Measurements from ENCODE around the gene STAT3.

The STAT3 gene

DNA sequence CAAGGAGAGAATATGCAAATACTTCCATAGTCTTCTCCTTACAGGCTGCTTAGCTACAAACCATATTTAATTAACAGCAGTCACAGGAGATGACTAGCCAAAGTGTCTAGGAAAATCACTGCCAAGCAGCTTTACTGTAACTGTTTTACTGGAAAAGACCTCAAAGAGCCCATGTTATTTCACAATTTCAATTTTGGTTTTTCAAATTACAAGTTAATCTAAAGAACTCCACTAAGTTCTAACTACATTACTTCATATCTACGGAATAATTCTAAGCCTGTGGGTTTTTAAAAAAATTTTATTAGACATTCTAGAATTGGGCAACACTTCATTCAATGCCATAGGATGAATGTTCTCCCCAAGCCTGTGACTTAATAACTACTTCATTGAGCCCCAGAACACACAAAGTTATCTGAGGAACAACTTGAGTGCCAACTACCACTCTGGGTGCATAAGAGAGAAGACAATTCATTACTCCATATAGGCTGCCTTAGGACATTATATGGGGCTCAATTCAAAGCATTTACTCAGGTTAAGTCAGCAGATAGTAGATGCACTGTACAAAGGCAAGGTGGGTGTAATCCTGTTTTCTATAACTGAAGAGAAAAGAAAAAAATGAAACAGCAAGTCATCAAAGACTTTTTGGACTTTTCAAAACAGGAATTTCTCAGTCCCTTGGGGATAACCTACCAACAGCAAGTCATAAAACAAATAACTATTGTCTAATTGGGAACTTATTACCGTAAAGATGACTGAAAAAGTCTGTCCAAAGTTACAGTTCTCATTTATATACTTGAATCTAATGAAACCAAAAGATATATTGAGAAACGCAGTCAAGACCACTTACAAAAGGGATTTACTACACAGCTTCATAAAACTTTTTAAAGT lies 33.0 kb downstream of the STAT3 start:
- Histone ChIP-seq H3K36me3 (ENCODE audit: insufficient read depth, low read length) (no peaks in the 10 kb centered on the region), H3K27ac (peak overlapping the region; percentile 84), H3K9ac (ENCODE audit: insufficient read length) (no peak overlapping the region), H3K9me3 (ENCODE audit: low read depth, low read length) (no peaks in the 10 kb centered on the region), H3K4me3 (peak overlapping the region; percentile 19)
- DNase-seq (ENCODE audit: low read depth, low spot score), result peak; percentile 76
- no peak for TF ChIP-seq FOXP2 (optimal IDR thresholded peaks at IDR 0.05; ENCODE audit: control extremely low read depth, extremely low read length, insufficient read depth)
- TF ChIP-seq POLR2AphosphoS5 (IDR thresholded peaks at IDR 0.05; ENCODE audit: borderline replicate concordance, low read depth, low read length), result no peak
- no peak for TF ChIP-seq EZH2 (IDR thresholded peaks at IDR 0.05)

DNA sequence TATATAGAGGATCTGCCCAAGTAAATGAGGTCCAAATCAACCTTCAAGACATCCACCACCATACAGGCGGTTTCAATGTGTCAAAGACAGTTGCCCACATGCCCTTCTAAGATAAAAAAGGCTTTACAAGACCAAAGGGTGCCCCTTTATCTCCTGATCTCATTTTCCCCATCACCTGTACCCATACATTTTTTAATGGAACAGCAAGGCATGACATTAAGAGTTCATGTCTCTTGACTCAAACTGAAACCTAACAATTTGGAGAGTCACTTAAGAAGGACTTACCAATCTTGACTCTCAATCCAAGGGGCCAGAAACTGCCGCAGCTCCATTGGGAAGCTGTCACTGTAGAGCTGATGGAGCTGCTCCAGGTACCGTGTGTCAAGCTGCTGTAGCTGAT lies 40.1 kb downstream of the STAT3 start:
- TF ChIP-seq FOXP2 (optimal IDR thresholded peaks at IDR 0.05; ENCODE audit: control extremely low read depth, extremely low read length, insufficient read depth), result no peak
- TF ChIP-seq EZH2 (IDR thresholded peaks at IDR 0.05), result no peak
- no peak for TF ChIP-seq POLR2AphosphoS5 (IDR thresholded peaks at IDR 0.05; ENCODE audit: borderline replicate concordance, low read depth, low read length)
- Histone ChIP-seq H3K36me3 (ENCODE audit: insufficient read depth, low read length) (peaks cover 22% of the 10 kb centered on the region), H3K9me3 (ENCODE audit: low read depth, low read length) (no peaks in the 10 kb centered on the region), H3K27ac (no peak overlapping the region), H3K4me3 (no peak overlapping the region), H3K9ac (ENCODE audit: insufficient read length) (no peak overlapping the region)
- DNase-seq (ENCODE audit: low read depth, low spot score), result no peak

DNA sequence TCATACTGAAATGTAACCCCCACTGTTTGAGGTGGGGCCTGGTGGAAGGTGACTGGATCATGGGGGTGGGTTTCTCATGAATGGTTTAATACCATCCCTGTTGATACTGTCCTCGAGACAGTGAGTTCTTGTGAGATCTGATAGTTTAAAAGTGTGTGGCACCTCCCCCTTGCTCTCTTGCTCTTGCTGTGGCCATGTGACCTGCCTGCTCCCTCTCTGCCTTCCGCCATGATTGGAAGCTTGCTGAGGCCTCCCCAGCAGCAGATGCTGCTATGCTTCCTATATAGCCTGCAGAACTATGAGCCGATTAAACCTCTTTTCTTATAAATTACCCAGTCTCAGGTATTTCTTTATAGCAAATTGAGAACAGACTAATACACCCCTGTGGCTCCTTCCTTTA lies 40.6 kb downstream of the STAT3 start:
- no peak for TF ChIP-seq POLR2AphosphoS5 (IDR thresholded peaks at IDR 0.05; ENCODE audit: borderline replicate concordance, low read depth, low read length)
- no peak for TF ChIP-seq FOXP2 (optimal IDR thresholded peaks at IDR 0.05; ENCODE audit: control extremely low read depth, extremely low read length, insufficient read depth)
- TF ChIP-seq EZH2 (IDR thresholded peaks at IDR 0.05), result no peak
- Histone ChIP-seq H3K27ac (no peak overlapping the region), H3K36me3 (ENCODE audit: insufficient read depth, low read length) (peaks cover 22% of the 10 kb centered on the region), H3K4me3 (no peak overlapping the region), H3K9me3 (ENCODE audit: low read depth, low read length) (no peaks in the 10 kb centered on the region), H3K9ac (ENCODE audit: insufficient read length) (no peak overlapping the region)
- DNase-seq (ENCODE audit: low read depth, low spot score), result no peak

DNA sequence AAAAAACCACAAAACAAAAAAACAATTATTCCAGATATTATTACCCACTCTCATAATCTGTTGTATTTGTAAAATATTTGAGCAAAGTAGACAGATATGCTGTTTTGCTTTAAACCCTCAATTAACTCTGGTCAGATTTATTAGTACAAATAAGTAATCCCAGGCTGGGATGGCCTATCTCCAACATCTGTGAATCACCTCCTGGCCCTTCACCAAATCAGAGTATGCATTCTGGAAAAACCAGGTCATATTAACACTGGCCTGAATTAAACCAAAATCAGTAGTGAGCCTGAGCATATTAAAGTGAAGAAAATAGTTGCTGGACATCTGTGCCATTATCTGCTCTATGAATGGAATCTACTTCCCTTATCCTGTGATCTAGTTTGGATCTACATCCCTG lies 41.0 kb downstream of the STAT3 start:
- Histone ChIP-seq H3K4me3 (no peak overlapping the region), H3K9ac (ENCODE audit: insufficient read length) (no peak overlapping the region), H3K9me3 (ENCODE audit: low read depth, low read length) (no peaks in the 10 kb centered on the region), H3K27ac (no peak overlapping the region), H3K36me3 (ENCODE audit: insufficient read depth, low read length) (peaks cover 22% of the 10 kb centered on the region)
- DNase-seq (ENCODE audit: low read depth, low spot score), result no peak
- TF ChIP-seq FOXP2 (optimal IDR thresholded peaks at IDR 0.05; ENCODE audit: control extremely low read depth, extremely low read length, insufficient read depth) (no peak), POLR2AphosphoS5 (IDR thresholded peaks at IDR 0.05; ENCODE audit: borderline replicate concordance, low read depth, low read length) (no peak), EZH2 (IDR thresholded peaks at IDR 0.05) (no peak)

DNA sequence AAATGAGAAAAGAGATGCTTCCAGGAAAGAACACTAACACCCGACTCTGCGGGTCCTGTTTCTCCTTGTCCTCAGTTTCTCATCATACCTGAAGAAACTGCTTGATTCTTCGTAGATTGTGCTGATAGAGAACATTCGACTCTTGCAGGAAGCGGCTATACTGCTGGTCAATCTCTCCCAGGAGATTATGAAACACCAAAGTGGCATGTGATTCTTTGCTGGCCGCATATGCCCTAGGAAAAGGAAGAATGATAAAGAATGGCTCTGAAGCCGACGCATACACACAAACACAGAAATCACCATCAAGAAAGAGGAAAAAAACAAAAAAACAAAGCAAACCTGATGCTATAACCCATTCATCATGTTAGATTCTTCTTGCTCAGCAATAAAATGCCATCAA lies 41.8 kb downstream of the STAT3 start:
- Histone ChIP-seq H3K4me3 (no peak overlapping the region), H3K36me3 (ENCODE audit: insufficient read depth, low read length) (peaks cover 22% of the 10 kb centered on the region), H3K9me3 (ENCODE audit: low read depth, low read length) (no peaks in the 10 kb centered on the region), H3K27ac (no peak overlapping the region), H3K9ac (ENCODE audit: insufficient read length) (no peak overlapping the region)
- TF ChIP-seq POLR2AphosphoS5 (IDR thresholded peaks at IDR 0.05; ENCODE audit: borderline replicate concordance, low read depth, low read length), result no peak
- no peak for TF ChIP-seq FOXP2 (optimal IDR thresholded peaks at IDR 0.05; ENCODE audit: control extremely low read depth, extremely low read length, insufficient read depth)
- TF ChIP-seq EZH2 (IDR thresholded peaks at IDR 0.05), result no peak
- DNase-seq (ENCODE audit: low read depth, low spot score), result no peak

DNA sequence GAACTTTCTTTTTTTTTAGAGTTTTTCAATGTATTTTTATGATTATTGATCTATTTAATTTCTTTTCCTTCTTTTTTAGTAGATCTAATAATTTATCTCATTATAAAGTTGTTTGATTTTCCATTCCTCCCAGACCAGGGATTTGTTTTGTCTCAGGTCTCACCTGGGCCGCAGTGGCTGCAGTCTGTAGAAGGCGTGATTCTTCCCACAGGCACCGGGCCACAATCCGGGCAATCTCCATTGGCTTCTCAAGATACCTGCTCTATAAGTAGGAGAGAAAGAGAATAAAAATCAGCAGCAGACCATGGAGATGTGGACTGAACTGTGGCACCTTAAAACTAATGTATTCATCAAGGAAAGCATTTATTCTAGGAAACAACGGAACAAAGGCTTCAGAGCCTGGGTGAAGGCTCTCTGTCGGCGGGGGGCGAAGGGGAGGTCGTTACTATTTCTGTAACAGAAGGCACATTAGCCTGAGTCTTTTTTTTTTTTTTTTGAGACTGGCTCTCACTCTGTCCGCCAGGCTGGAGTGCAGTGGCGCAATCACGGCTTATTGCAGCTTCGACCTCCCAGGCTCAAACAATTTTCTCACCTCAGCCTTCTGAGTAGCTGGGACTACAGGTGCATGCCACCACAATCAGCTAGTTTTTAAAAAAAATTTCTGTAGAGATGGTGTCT lies 42.7 kb downstream of the STAT3 start:
- H3K4me3 ChIP-seq, result no peak overlapping the region
- H3K27ac ChIP-seq, result no peak overlapping the region
- H3K36me3 ChIP-seq (ENCODE audit: insufficient read depth, low read length), result peaks cover 22% of the 10 kb centered on the region
- no peak for TF ChIP-seq POLR2AphosphoS5 (IDR thresholded peaks at IDR 0.05; ENCODE audit: borderline replicate concordance, low read depth, low read length)
- TF ChIP-seq FOXP2 (optimal IDR thresholded peaks at IDR 0.05; ENCODE audit: control extremely low read depth, extremely low read length, insufficient read depth), result no peak
- TF ChIP-seq EZH2 (IDR thresholded peaks at IDR 0.05), result no peak
- H3K9ac ChIP-seq (ENCODE audit: insufficient read length), result no peak overlapping the region
- H3K9me3 ChIP-seq (ENCODE audit: low read depth, low read length), result no peaks in the 10 kb centered on the region
- no peak for DNase-seq (ENCODE audit: low read depth, low spot score)

DNA sequence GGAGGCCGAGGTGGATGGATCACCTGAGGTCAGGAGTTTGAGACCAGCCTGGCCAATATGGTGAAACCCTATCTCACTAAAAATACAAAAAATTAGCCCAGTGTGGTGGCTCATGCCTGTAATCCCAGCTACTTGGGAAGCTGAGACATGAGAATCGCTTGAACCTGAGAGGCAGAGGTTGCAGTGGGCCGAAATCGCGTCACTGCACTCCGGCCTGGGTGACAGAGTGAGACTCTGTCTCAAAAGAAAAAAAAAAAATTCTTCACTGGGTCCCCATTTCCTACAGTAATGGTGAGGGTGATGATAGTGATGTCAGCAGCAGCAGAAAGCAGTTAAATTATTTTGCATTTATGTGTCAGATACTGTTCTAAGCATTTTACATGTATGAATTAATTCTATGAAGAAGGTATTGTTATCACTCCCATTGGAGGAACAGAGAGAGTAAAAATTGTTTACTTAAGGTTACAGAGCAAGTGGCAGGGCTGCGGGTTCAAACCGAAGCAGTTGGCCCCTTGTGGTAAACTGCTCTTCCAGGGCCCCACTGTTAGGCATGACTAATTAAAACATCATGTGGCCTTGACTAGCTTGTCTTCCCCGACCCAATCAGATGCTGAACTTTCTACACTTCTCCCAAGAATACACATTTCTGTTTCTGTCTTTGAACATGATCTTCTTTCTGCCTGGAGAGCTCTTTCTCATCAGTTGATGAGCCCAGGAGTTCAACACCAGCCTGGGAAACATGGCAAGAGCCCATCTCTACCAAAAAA lies 45.8 kb downstream of the STAT3 start:
- TF ChIP-seq FOXP2 (optimal IDR thresholded peaks at IDR 0.05; ENCODE audit: control extremely low read depth, extremely low read length, insufficient read depth) (no peak), EZH2 (IDR thresholded peaks at IDR 0.05) (no peak), POLR2AphosphoS5 (IDR thresholded peaks at IDR 0.05; ENCODE audit: borderline replicate concordance, low read depth, low read length) (no peak)
- H3K9me3 ChIP-seq (ENCODE audit: low read depth, low read length), result no peaks in the 10 kb centered on the region
- H3K27ac ChIP-seq, result peak overlapping the region; percentile 83
- peak overlapping the region; percentile 42 for H3K4me3 ChIP-seq
- DNase-seq (ENCODE audit: low read depth, low spot score), result peak; percentile 51
- peaks cover 35% of the 10 kb centered on the region for H3K36me3 ChIP-seq (ENCODE audit: insufficient read depth, low read length)
- H3K9ac ChIP-seq (ENCODE audit: insufficient read length), result no peak overlapping the region

DNA sequence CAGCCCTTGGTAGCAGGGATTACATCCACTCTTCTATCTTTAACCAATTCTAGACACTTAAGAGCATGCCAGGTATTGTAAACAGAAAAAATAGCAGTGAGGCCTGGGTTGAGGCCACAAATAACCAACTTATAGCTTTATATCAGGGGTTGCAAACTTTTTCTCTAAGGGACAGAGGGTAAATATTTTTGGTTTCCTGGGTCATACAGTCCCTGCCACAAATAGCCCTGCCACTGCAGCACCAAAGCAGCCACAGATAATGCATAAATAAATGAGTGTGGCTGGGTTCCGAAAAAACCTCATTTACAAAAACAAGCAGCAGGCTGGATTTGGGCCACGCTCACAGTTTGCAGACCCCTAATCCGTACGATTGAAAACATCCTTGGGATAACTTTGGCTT lies 46.7 kb downstream of the STAT3 start:
- no peaks in the 10 kb centered on the region for H3K9me3 ChIP-seq (ENCODE audit: low read depth, low read length)
- TF ChIP-seq FOXP2 (optimal IDR thresholded peaks at IDR 0.05; ENCODE audit: control extremely low read depth, extremely low read length, insufficient read depth) (no peak), POLR2AphosphoS5 (IDR thresholded peaks at IDR 0.05; ENCODE audit: borderline replicate concordance, low read depth, low read length) (no peak)
- H3K36me3 ChIP-seq (ENCODE audit: insufficient read depth, low read length), result peaks cover 39% of the 10 kb centered on the region
- H3K27ac ChIP-seq, result 0 out of 2 replicates have a peak overlapping the region, but pooled peaks have one; percentile 83
- no peak for DNase-seq (ENCODE audit: low read depth, low spot score)
- H3K4me3 ChIP-seq, result no peak overlapping the region
- no peak overlapping the region for H3K9ac ChIP-seq (ENCODE audit: insufficient read length)

Data from SK-N-MC (cell line).